CD4-positive, alpha-beta T cell (primary cell): ENCODE data around the gene POLR2C. TPM values are rescaled to one million over a fixed set of nuclear protein-coding genes. Genes with fewer than 3 reads are reported as not detected.
A peak's percentile ranks its signal among the peaks of the same experiment; 100 is the strongest.

ENCODE experiments used
- ATAC-seq: fragments of 200-7000 bp; cut with Tn5 transposase; one replicate; pipeline ENCODE4 v1.10.0; 2022; ENCODE audit warnings: mild to moderate bottlenecking; ENCODE audit not compliant: poor library complexity
- CTCF ChIA-PET: fragments of 350-600 bp; sonication (Branson Sonifier 250); formaldehyde crosslinking; loops from one replicate; lab custom pipeline; 2021; ENCODE audit warnings: antibody characterized with exemption, inconsistent platforms; lab: Charles Lee
- POLR2A ChIA-PET: fragments of 350-600 bp; sonication (Branson Sonifier 250); formaldehyde crosslinking; loops from one replicate; lab custom pipeline; 2021; ENCODE audit warnings: antibody characterized with exemption, inconsistent platforms; lab: Charles Lee
- DNase-seq, 14 experiments: peaks; one replicate each; pipeline ENCODE4 v3.0.0-alpha.2; 2013 to 2020; ENCODE audit warnings: mixed read lengths in 2 of 14
- H3K27ac ChIP-seq, 2 donors: one replicate each; pipeline versions ENCODE4 v1.5.1 to v1.7.0; 2013; ENCODE audit warnings: low read length in 2 of 2, low read depth in 1 of 2, mild to moderate bottlenecking in 1 of 2
- H3K27me3 ChIP-seq, 2 experiments: 1 replicate in 1 of 2; 2 replicates in 1 of 2; pipeline versions ENCODE4 v1.6.1 to v1.7.0; 2013; ENCODE audit warnings: low read length in 2 of 2, control low read depth in 1 of 2, mild to moderate bottlenecking in 1 of 2, moderate library complexity in 1 of 2; ENCODE audit not compliant: insufficient read depth in 2 of 2, control insufficient read depth in 1 of 2
- H3K36me3 ChIP-seq: one replicate; pipeline ENCODE4 v1.6.1; 2013; ENCODE audit warnings: low read length, control low read depth; ENCODE audit not compliant: insufficient read depth
- H3K4me1 ChIP-seq: one replicate; pipeline ENCODE4 v1.6.1; 2013; ENCODE audit warnings: low read length, control low read depth; ENCODE audit not compliant: insufficient read depth
- H3K4me3 ChIP-seq: one replicate; pipeline ENCODE4 v1.5.1; 2013; ENCODE audit warnings: mild to moderate bottlenecking, low read length, moderate library complexity
- H3K9me3 ChIP-seq, 2 experiments: 1 replicate in 1 of 2; 2 replicates in 1 of 2; pipeline versions ENCODE4 v1.6.1 to v1.7.0; 2013; ENCODE audit warnings: low read length in 2 of 2, mild to moderate bottlenecking in 2 of 2, control low read depth in 1 of 2, moderate library complexity in 1 of 2; ENCODE audit not compliant: control insufficient read depth in 1 of 2, insufficient read depth in 1 of 2
- H3K27ac Mint-ChIP-seq: one replicate; pipeline ENCODE4 v1.8.0; 2020; ENCODE audit warnings: mixed read lengths
- H3K27me3 Mint-ChIP-seq: one replicate; pipeline ENCODE4 v1.8.0; 2021; ENCODE audit warnings: mixed read lengths
- H3K36me3 Mint-ChIP-seq: one replicate; pipeline ENCODE4 v1.8.0; 2021; ENCODE audit warnings: low read depth, mixed read lengths
- H3K4me1 Mint-ChIP-seq: one replicate; pipeline ENCODE4 v1.8.0; 2021; ENCODE audit warnings: low read depth, mixed read lengths
- H3K4me3 Mint-ChIP-seq: one replicate; pipeline ENCODE4 v1.8.0; 2020; ENCODE audit warnings: mild to moderate bottlenecking, mixed read lengths
- H3K9me3 Mint-ChIP-seq: one replicate; pipeline ENCODE4 v1.8.0; 2020; ENCODE audit warnings: mixed read lengths
- intact Hi-C, 2 experiments: fragments of 100-400 bp; cut with DNase I in 1 of 2; cut with micrococcal nuclease in 1 of 2; formaldehyde crosslinking; loops; one replicate each; pipeline versions ENCODE4 v1.15.1 to v1.9.0; 2023 to 2025; cut with DNase I, micrococcal nuclease
- total RNA-seq, 174 experiments: library from RNA in 2 of 174; stranded (reverse) in 2 of 174; gene quantifications; one replicate each; pipeline ENCODE4 v1.2.3 and lab custom pipeline; 2021 to 2026
- TF ChIP-seq, protein P1 (sequence below): fragments of 200-600 bp; IDR thresholded peaks from one replicate; pipeline ENCODE4 v1.8.0; 2022; ENCODE audit warnings: antibody characterized with exemption, mild to moderate bottlenecking

POLR2C gene
- total RNA-seq, 2 experiments from 2014 or later: 124 to 125 TPM

DNA sequence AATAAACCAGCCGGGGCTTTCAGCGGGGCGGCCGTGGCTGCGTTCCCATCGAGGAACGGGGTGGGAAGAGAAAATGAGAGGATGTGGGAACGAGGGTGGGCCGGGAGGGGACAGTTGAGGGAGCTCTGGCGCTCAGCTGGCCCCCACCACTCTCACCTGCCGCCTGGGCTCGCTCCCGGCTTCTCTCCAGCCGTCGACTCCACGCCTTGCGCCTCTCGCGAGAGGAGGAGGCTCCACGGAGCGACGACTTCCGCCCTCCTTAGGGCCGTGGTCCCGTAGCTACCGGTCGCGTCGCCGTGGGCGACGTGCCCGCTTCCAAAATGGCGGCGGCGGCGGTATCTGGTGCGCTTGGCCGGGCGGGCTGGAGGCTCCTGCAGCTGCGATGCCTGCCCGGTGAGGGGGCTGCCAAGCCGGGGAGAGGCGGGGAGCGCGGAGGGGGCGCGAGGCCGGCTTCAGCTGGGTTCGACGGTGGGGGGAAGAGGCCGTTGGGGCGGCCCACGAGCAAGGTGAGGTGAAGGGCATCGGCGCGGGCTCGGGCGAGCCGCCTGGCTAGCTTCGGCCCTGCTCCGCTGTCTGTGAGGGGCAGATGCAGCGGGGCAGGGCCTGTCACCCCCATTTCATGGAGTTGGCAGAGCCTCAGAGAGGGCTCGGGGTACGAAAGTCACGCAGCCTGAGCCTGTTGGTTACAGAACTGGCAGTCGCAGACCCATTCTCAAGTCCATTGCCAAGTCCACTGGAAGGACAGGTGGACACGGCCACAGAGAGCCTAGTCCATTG is 15.1 kb upstream of the POLR2C start, which contains the start of the genes CIAPIN1 and COQ9:
CIAPIN1 (minus strand) TSS at position 200 of the 777 bp plus-strand sequence. CDS start 6,457 bp downstream, outside the sequence.
COQ9 (plus strand) TSS at position 294 of the 777 bp plus-strand sequence; CDS start at position 321, 27 bp downstream.
- Mint-ChIP-seq H3K4me3 (peak within 1 kb of the TSS; percentile 96), H3K36me3 (peaks cover 38% of the 10 kb centered on the region), H3K4me1 (peaks cover 34% of the 10 kb centered on the region), H3K27me3 (no peaks in the 10 kb centered on the region), H3K9me3 (no peaks in the 10 kb centered on the region), H3K27ac (peak within 1 kb of the TSS; percentile 88)
- intact Hi-C loops: loop anchor here in 1 of 2 experiments (1.0 to 10.0 kb wide), 4 partner anchors 15 to 285 kb away; partner anchors contain the start of genes ARL2BP, POLR2C, PSME3IP1 and RSPRY1
- Histone ChIP-seq H3K27me3 (no peaks in the 10 kb centered on the region), H3K36me3 (peaks cover 15% of the 10 kb centered on the region), H3K4me3 (peak within 1 kb of the TSS; percentile 96), H3K27ac (peak within 1 kb of the TSS; percentile 73 to 79), H3K9me3 (no peaks in the 10 kb centered on the region), H3K4me1 (peaks cover 29% of the 10 kb centered on the region)
- ChIA-PET POLR2A (interaction anchor here (0.6 to 3.7 kb wide), 18 partner anchors 9 to 577 kb away, joined by 3 to 82 read pairs (median 6); partner anchors contain the start of genes ARL2BP, CCDC102A, KATNB1 and POLR2C), CTCF (interaction anchor here (1.0 to 6.1 kb wide), 6 partner anchors 14 to 147 kb away, joined by 3 to 55 read pairs (median 7); partner anchors contain the start of genes CCDC102A and POLR2C)
- peak; percentile 99 for ATAC-seq
- DNase-seq: peak; percentile 83 to 97 (median 92)
- TF ChIP-seq, protein P1, sequence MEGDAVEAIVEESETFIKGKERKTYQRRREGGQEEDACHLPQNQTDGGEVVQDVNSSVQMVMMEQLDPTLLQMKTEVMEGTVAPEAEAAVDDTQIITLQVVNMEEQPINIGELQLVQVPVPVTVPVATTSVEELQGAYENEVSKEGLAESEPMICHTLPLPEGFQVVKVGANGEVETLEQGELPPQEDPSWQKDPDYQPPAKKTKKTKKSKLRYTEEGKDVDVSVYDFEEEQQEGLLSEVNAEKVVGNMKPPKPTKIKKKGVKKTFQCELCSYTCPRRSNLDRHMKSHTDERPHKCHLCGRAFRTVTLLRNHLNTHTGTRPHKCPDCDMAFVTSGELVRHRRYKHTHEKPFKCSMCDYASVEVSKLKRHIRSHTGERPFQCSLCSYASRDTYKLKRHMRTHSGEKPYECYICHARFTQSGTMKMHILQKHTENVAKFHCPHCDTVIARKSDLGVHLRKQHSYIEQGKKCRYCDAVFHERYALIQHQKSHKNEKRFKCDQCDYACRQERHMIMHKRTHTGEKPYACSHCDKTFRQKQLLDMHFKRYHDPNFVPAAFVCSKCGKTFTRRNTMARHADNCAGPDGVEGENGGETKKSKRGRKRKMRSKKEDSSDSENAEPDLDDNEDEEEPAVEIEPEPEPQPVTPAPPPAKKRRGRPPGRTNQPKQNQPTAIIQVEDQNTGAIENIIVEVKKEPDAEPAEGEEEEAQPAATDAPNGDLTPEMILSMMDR: no peak

DNA sequence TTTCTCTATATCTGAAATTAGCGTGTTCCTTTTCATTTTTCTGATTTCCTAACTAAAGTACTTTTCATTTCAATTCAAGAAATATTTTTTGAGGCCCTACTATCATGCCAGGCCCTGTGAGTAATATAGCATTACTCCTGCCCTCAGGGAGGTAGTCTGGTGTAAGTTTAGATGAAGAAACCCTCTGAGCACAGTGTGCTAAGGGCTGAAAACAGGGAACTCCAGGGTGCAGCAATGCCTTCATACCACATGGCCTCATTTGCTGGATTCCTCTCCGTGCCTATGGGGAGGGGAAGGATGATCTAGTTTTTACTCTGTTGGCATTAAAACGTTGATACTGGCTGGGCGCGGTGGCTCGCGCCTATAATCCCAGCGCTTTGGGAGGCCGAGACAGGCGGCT is 10.5 kb upstream of the POLR2C start:
- peaks cover 67% of the 10 kb centered on the region for H3K36me3 Mint-ChIP-seq
- H3K36me3 ChIP-seq: peaks cover 54% of the 10 kb centered on the region
- ATAC-seq: no peak

DNA sequence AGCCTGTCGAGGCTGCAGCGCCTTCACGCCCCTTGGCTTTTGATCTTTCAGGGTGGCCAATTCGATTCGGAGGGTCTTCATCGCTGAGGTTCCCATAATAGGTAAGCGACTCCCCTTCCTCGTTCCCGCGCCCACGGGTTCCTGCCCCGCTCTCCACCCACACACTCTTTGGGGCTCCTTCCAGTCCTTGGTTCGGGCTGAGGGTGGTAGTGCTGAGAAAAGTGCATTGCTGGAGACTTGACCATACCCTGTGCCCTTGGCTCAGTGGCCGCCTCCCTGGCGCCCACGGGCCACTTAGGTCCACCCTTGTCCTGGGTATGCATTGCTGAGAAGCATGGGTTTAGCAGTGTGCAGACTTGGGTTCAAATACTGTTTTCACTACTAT is 491 bp downstream of the POLR2C start:
- intact Hi-C loops: loop anchor here in 1 of 2 experiments (1.0 to 10.0 kb wide), 6 partner anchors 16 to 528 kb away; partner anchors contain the start of genes CIAPIN1, COQ9, DOK4 and HERPUD1
- H3K4me3 Mint-ChIP-seq: peak overlapping the region; percentile 100
- Histone ChIP-seq H3K27ac (peak overlapping the region in 1 of 2 donors; percentile 52), H3K9me3 (no peaks in the 10 kb centered on the region), H3K27me3 (no peaks in the 10 kb centered on the region), H3K36me3 (peaks cover 64% of the 10 kb centered on the region), H3K4me1 (peaks cover 32% of the 10 kb centered on the region), H3K4me3 (peak overlapping the region; percentile 79)
- ChIA-PET POLR2A (interaction anchor here (0.8 to 4.6 kb wide), 20 partner anchors 9 to 277 kb away, joined by 3 to 82 read pairs (median 6); partner anchors contain the start of genes ARL2BP, CCDC102A, CIAPIN1 and COQ9), CTCF (interaction anchor here (1.0 to 2.4 kb wide), 14 partner anchors 8 to 272 kb away, joined by 3 to 55 read pairs (median 6); partner anchors contain the start of genes CIAPIN1, COQ9, DOK4 and KATNB1)
- peak overlapping the region; percentile 92 for H3K27ac Mint-ChIP-seq
- no peaks in the 10 kb centered on the region for H3K9me3 Mint-ChIP-seq
- TF ChIP-seq, protein P1: no peak
- ATAC-seq (peak; percentile 15), DNase-seq (no peak)
- H3K36me3 Mint-ChIP-seq: peaks cover 75% of the 10 kb centered on the region
- no peaks in the 10 kb centered on the region for H3K27me3 Mint-ChIP-seq
- peaks cover 43% of the 10 kb centered on the region for H3K4me1 Mint-ChIP-seq

More for the DNA sequence above, 10.5 kb upstream of the POLR2C start:
- POLR2A ChIA-PET: interaction anchor here (0.7 to 1.1 kb wide), 2 partner anchors 11 to 188 kb away, joined by 3 to 8 read pairs; partner anchors contain the start of gene POLR2C
- CTCF ChIA-PET: interaction anchor here (1.9 kb wide), 1 partner anchor 10 kb away, joined by 5 read pairs; the partner anchor contains the start of gene POLR2C
- H3K27ac ChIP-seq: no peak overlapping the region
- no peak overlapping the region for H3K27ac Mint-ChIP-seq
- H3K27me3 Mint-ChIP-seq: no peaks in the 10 kb centered on the region
- H3K4me1 Mint-ChIP-seq: peaks cover 14% of the 10 kb centered on the region
- H3K4me1 ChIP-seq: peaks cover 10% of the 10 kb centered on the region
- no peaks in the 10 kb centered on the region for H3K9me3 ChIP-seq
- no peak overlapping the region for H3K4me3 ChIP-seq
- no peak for DNase-seq
- H3K9me3 Mint-ChIP-seq: no peaks in the 10 kb centered on the region
- H3K27me3 ChIP-seq: no peaks in the 10 kb centered on the region
- TF ChIP-seq, protein P1: no peak
- intact Hi-C loops: no loop called here
- H3K4me3 Mint-ChIP-seq: no peak overlapping the region
